ENCODE data around the gene GOLGA6B. TPM values are rescaled to one million over a fixed set of nuclear protein-coding genes. Genes with fewer than 3 reads are reported as not detected.

GOLGA6B gene
- total and polyA plus RNA-seq, 2 of the 13 experiments (the other 11 are each of a cell fraction or from before 2014, with no cell fraction given) = 0.04 TPM; not detected in 1

- TF ChIP-seq MYC (CRISPR knock-in tag; IDR thresholded peaks at IDR 0.05; ENCODE audit: borderline replicate concordance) (peak; percentile 66; the same call in 1 of the 2 replicates), NAIF1 (CRISPR knock-in tag; IDR thresholded peaks at IDR 0.05; ENCODE audit: borderline replicate concordance) (no peak), IRF2 (CRISPR knock-in tag; IDR thresholded peaks at IDR 0.05) (0 out of 2 replicates have a peak, but pooled peaks have one; percentile 26), ZBTB7A (CRISPR knock-in tag; IDR thresholded peaks at IDR 0.05) (no peak), SMARCE1 (IDR thresholded peaks at IDR 0.05; ENCODE audit: borderline replicate concordance) (no peak), HMGXB4 (CRISPR knock-in tag; IDR thresholded peaks at IDR 0.05; ENCODE audit: borderline replicate concordance in 1 of 2, low read depth in 1 of 2) (peak in 1 of 2 experiments; percentile 74; a peak in 3 of 4 replicates), POLR2G (IDR thresholded peaks at IDR 0.05; ENCODE audit: low read depth, low read length) (peak; percentile 86), STAT5B (CRISPR knock-in tag; IDR thresholded peaks at IDR 0.05) (no peak; the same call in 1 of the 2 replicates), ZBTB3 (CRISPR knock-in tag; IDR thresholded peaks at IDR 0.05; ENCODE audit: borderline replicate concordance, low read depth) (no peak), ELF1 (CRISPR knock-in tag; IDR thresholded peaks at IDR 0.05) (peak; percentile 91), ZXDC (CRISPR knock-in tag; IDR thresholded peaks at IDR 0.05) (no peak), XRCC5 (optimal IDR thresholded peaks at IDR 0.05; ENCODE audit: low read length) (peak; percentile 78), POLR2A (IDR thresholded peaks at IDR 0.05; ENCODE audit: insufficient read depth in 1 of 2, low read depth in 2 of 2, low read length in 2 of 2) (peak; percentile 83 to 92), NFKB2 (CRISPR knock-in tag; IDR thresholded peaks at IDR 0.05; ENCODE audit: borderline replicate concordance) (peak; percentile 45; the same call in 1 of the 2 replicates), SOX5 (CRISPR knock-in tag; IDR thresholded peaks at IDR 0.05; ENCODE audit: borderline replicate concordance) (no peak; the same call in 1 of the 2 replicates), ELK4 (CRISPR knock-in tag; IDR thresholded peaks at IDR 0.05; ENCODE audit: borderline replicate concordance) (no peak), SIN3B (IDR thresholded peaks at IDR 0.05; ENCODE audit: low read length) (0 out of 2 replicates have a peak, but pooled peaks have one; percentile 39), ZBTB1 (CRISPR knock-in tag; IDR thresholded peaks at IDR 0.05; ENCODE audit: borderline replicate concordance) (no peak), CHD2 (IDR thresholded peaks at IDR 0.05; ENCODE audit: low read depth, low read length) (0 out of 2 replicates have a peak, but pooled peaks have one; percentile 58), ZFY (CRISPR knock-in tag; IDR thresholded peaks at IDR 0.05) (peak; percentile 79), ARNTL (CRISPR knock-in tag; IDR thresholded peaks at IDR 0.05) (no peak), ZNF460 (CRISPR knock-in tag; IDR thresholded peaks at IDR 0.05; ENCODE audit: borderline replicate concordance) (no peak), ZNF776 (CRISPR knock-in tag; IDR thresholded peaks at IDR 0.05) (peak; percentile 97)
Measured at GRCh38 chr15:72685925-72686794, 31.7 kb downstream of the GOLGA6B start, which contains the start of the genes BBS4 and HIGD2B (continued).

All from HepG2 (cell line).